GM21360 (cell line): ENCODE measurements around the gene ERBIN.

Experiments
- ATAC-seq: cut with Tn5 transposase; IDR thresholded peaks from one replicate; pipeline ENCODE4 v1.9.1; 2021; ENCODE audit warnings: mild to moderate bottlenecking, moderate library complexity; ENCODE audit not compliant: unreplicated experiment

ERBIN gene

DNA sequence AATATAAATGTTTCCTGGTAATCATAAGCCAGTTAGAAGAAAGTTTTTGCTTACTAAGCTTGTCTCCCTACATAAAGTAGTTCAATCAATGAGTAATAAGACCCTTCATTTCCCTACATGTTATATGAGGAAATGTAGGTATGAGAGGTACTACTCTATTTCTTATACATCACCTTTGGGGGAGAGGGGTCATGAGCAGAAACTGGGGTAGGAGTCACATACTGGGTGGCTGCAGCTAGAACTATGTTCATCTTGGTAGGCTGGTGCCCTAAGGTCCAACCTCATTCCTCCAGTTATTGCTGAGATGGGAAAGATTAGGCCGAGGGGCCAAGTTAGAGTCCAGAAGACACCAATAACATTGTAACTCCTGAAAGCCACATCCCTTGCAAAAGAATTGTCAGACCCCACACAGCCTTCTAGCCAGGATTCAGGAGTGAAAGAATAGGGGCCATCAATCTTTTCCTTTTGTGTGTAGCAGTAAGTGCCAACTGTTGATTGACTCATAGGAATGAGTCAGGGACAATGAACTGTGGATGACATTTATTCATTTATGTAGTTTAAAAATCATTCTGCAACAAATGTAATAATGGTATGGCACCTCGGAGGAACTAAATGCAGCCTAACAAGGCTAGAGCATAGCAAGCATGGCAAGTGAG, 196.1 kb downstream of the ERBIN start:
- ATAC-seq, result no peak

- no peak for ATAC-seq
Observed at GRCh38 chr5:66129144-66129543, 202.8 kb downstream of the ERBIN start.

DNA sequence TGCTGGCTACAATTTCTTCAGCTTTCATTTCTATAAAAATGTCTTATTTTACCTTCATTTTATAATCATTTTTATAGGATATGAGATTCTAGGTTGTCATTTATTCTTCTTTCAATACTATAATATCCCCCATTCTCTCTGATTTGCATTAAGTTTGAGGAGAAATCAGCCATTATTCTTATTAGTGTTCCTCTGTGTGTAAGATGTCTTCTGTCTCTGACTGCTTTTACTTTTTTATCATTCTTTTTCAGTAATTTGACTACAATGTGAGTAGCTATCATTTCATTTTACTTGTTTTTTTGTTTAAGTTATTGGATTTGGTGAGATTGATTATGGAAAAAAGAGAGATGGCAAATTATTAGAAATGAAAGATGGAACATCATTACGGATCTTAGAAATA, 204.1 kb downstream of the ERBIN start:
- no peak for ATAC-seq
